SIG-M5 treated with dmso at 0.1 percent for 504 hours (cell line): ENCODE measurements around the gene NUDT3.
A peak's percentile ranks its signal among the peaks of the same experiment; 100 is the strongest.
"Not testable (repeated sequence)": the region's sequence is repeated elsewhere in the genome, so short reads cannot be mapped to it uniquely, and the experiment has no call there.

Experiments
- DNase-seq: peaks from one replicate; lab custom pipeline; 2025; ENCODE audit not compliant: unreplicated experiment; lab: John Stamatoyannopoulos, UW

Gene NUDT3

GRCh38 chr6:34371865-34372264 lies 20.6 kb downstream of the NUDT3 start:
- not testable (repeated sequence) for DNase-seq

GRCh38 chr6:34370361-34370760 lies 22.1 kb downstream of the NUDT3 start:
- DNase-seq = no peak

GRCh38 chr6:34369385-34369784 lies 23.1 kb downstream of the NUDT3 start:
- DNase-seq = no peak

GRCh38 chr6:34366639-34366921 lies 25.9 kb downstream of the NUDT3 start:
- DNase-seq = no peak

GRCh38 chr6:34365781-34366638 lies 26.5 kb downstream of the NUDT3 start:
- peak; percentile 53 for DNase-seq

- DNase-seq = not testable (repeated sequence)
These were observed 28.8 kb downstream of the NUDT3 start for GRCh38 chr6:34363681-34364075.

GRCh38 chr6:34362909-34363680 lies 29.4 kb downstream of the NUDT3 start:
- peak; percentile 36 for DNase-seq

- no peak for DNase-seq
These were observed 30.3 kb downstream of the NUDT3 start for GRCh38 chr6:34362176-34362575.

- DNase-seq = no peak
These were observed 31.9 kb downstream of the NUDT3 start for GRCh38 chr6:34360556-34360955.

- DNase-seq = no peak
These were observed 32.9 kb downstream of the NUDT3 start for GRCh38 chr6:34359418-34360158.

- DNase-seq = no peak
These were observed 34.0 kb downstream of the NUDT3 start for GRCh38 chr6:34358389-34358905.

GRCh38 chr6:34357937-34358336 lies 34.5 kb downstream of the NUDT3 start:
- no peak for DNase-seq

- DNase-seq = no peak
These were observed 36.6 kb downstream of the NUDT3 start for GRCh38 chr6:34355889-34356288.

- not testable (repeated sequence) for DNase-seq
These were observed 38.2 kb downstream of the NUDT3 start for GRCh38 chr6:34354230-34354629.

- not testable (repeated sequence) for DNase-seq
These were observed 38.9 kb downstream of the NUDT3 start for GRCh38 chr6:34353530-34353929.

GRCh38 chr6:34352305-34352937 lies 40.0 kb downstream of the NUDT3 start:
- DNase-seq = no peak

- no peak for DNase-seq
These were observed 41.6 kb downstream of the NUDT3 start for GRCh38 chr6:34350934-34351217.

- DNase-seq = no peak
These were observed 42.1 kb downstream of the NUDT3 start for GRCh38 chr6:34350137-34350933.

- DNase-seq = no peak
These were observed 43.3 kb downstream of the NUDT3 start for GRCh38 chr6:34349211-34349610.

- no peak for DNase-seq
These were observed 45.2 kb downstream of the NUDT3 start for GRCh38 chr6:34347303-34347702.
